BLaER1 treated with 17β-estradiol and CSF1 and Interleukin-3, amounts not matched to agents 10 nM and 100 nM (cell line): ENCODE results near the gene KCNJ6.
"Not testable (repeated sequence)": the region's sequence is repeated elsewhere in the genome, so short reads cannot be mapped to it uniquely, and the experiment has no call there.

Experiments used
- H3K27ac ChIP-seq, 11 experiments: shearing (Covaris generic); formaldehyde crosslinking; 2 replicates each; pipeline ENCODE4 v1.8.1; 2022
- H3K27me3 ChIP-seq, 11 experiments: shearing (Covaris generic); formaldehyde crosslinking; 2 replicates each; pipeline ENCODE4 v1.8.1; 2022
- H3K36me3 ChIP-seq, 11 experiments: shearing (Covaris generic); formaldehyde crosslinking; 2 replicates each; pipeline ENCODE4 v1.8.1; 2022
- H3K4me1 ChIP-seq, 10 experiments: shearing (Covaris generic); formaldehyde crosslinking; 2 replicates each; pipeline ENCODE4 v1.8.1; 2022
- H3K4me2 ChIP-seq, 11 experiments: shearing (Covaris generic); formaldehyde crosslinking; 2 replicates each; pipeline ENCODE4 v1.8.1; 2022
- H3K4me3 ChIP-seq, 10 experiments: shearing (Covaris generic); formaldehyde crosslinking; 2 replicates each; pipeline ENCODE4 v1.8.1; 2022
- H3K9ac ChIP-seq, 11 experiments: shearing (Covaris generic); formaldehyde crosslinking; 2 replicates each; pipeline ENCODE4 v1.8.1; 2022
- H3K9me3 ChIP-seq, 11 experiments: shearing (Covaris generic); formaldehyde crosslinking; replicated peaks in 1 of 11; 2 replicates each; pipeline ENCODE4 v1.8.1; 2022
- H4K20me1 ChIP-seq, 11 experiments: shearing (Covaris generic); formaldehyde crosslinking; 2 replicates each; pipeline ENCODE4 v1.8.1; 2022
- Cebpa-rat ChIP-seq, 11 experiments: shearing (Covaris generic); IDR thresholded peaks; 2 replicates each; pipeline ENCODE4 v1.8.1; 2022

The KCNJ6 gene

GRCh38 chr21:37766129-37766528, 150.1 kb downstream of the KCNJ6 start:
- Histone ChIP-seq H3K9me3 (peaks cover 5 to 15% (median 14%) of the 10 kb centered on the region in 11 experiments; a peak in 21 of 22 replicates), H3K4me3 (no peak overlapping the region), H3K4me2 (no peak overlapping the region), H3K27ac (no peak overlapping the region), H3K9ac (no peak overlapping the region), H3K36me3 (no peaks in the 10 kb centered on the region), H4K20me1 (no peaks in the 10 kb centered on the region), H3K4me1 (no peaks in the 10 kb centered on the region), H3K27me3 (no peaks in the 10 kb centered on the region)
- no peak for TF ChIP-seq Cebpa-rat (IDR thresholded peaks at IDR 0.05)

- no peak for TF ChIP-seq Cebpa-rat (IDR thresholded peaks at IDR 0.05)
Measured at GRCh38 chr21:37765221-37765900, 150.9 kb downstream of the KCNJ6 start.

GRCh38 chr21:37764691-37765090, 151.6 kb downstream of the KCNJ6 start:
- no peaks in the 10 kb centered on the region for H3K4me1 ChIP-seq
- no peak overlapping the region for H3K4me2 ChIP-seq
- H3K27ac ChIP-seq = no peak overlapping the region
- H4K20me1 ChIP-seq = no peaks in the 10 kb centered on the region
- peaks cover 5 to 15% (median 14%) of the 10 kb centered on the region in 11 experiments; a peak in 21 of 22 replicates for H3K9me3 ChIP-seq
- no peak for TF ChIP-seq Cebpa-rat (IDR thresholded peaks at IDR 0.05)
- H3K36me3 ChIP-seq = no peaks in the 10 kb centered on the region
- H3K9ac ChIP-seq = no peak overlapping the region
- no peak overlapping the region for H3K4me3 ChIP-seq
- no peaks in the 10 kb centered on the region for H3K27me3 ChIP-seq

More at GRCh38 chr21:37765221-37765900, 150.9 kb downstream of the KCNJ6 start:
- no peaks in the 10 kb centered on the region for H3K36me3 ChIP-seq
- no peak overlapping the region for H3K27ac ChIP-seq
- H3K27me3 ChIP-seq = no peaks in the 10 kb centered on the region
- no peaks in the 10 kb centered on the region for H4K20me1 ChIP-seq
- no peak overlapping the region for H3K9ac ChIP-seq
- H3K9me3 ChIP-seq = peaks cover 5 to 15% (median 14%) of the 10 kb centered on the region in 11 experiments; a peak in 21 of 22 replicates
- H3K4me3 ChIP-seq = no peak overlapping the region
- H3K4me1 ChIP-seq = no peaks in the 10 kb centered on the region
- no peak overlapping the region for H3K4me2 ChIP-seq

- H3K4me2 ChIP-seq = no peak overlapping the region
- no peak for TF ChIP-seq Cebpa-rat (IDR thresholded peaks at IDR 0.05)
- no peaks in the 10 kb centered on the region for H4K20me1 ChIP-seq
- peaks cover 5 to 15% (median 14%) of the 10 kb centered on the region in 11 experiments; a peak in 21 of 22 replicates for H3K9me3 ChIP-seq
- no peaks in the 10 kb centered on the region for H3K27me3 ChIP-seq
- no peak overlapping the region for H3K9ac ChIP-seq
- H3K4me3 ChIP-seq = no peak overlapping the region
- H3K4me1 ChIP-seq = no peaks in the 10 kb centered on the region; a peak in 1 of 20 replicates
- no peaks in the 10 kb centered on the region for H3K36me3 ChIP-seq
- no peak overlapping the region; a peak in 1 of 22 replicates for H3K27ac ChIP-seq
Measured at GRCh38 chr21:37763298-37763697, 153.0 kb downstream of the KCNJ6 start.

GRCh38 chr21:37762606-37763005, 153.7 kb downstream of the KCNJ6 start:
- Histone ChIP-seq H3K4me3 (no peak overlapping the region), H3K9me3 (peaks cover 5 to 15% (median 14%) of the 10 kb centered on the region in 11 experiments; a peak in 21 of 22 replicates), H3K27ac (no peak overlapping the region), H3K9ac (no peak overlapping the region), H4K20me1 (no peaks in the 10 kb centered on the region), H3K36me3 (no peaks in the 10 kb centered on the region), H3K27me3 (no peaks in the 10 kb centered on the region), H3K4me1 (no peaks in the 10 kb centered on the region; a peak in 1 of 20 replicates), H3K4me2 (no peak overlapping the region)
- no peak for TF ChIP-seq Cebpa-rat (IDR thresholded peaks at IDR 0.05)

- H3K9ac ChIP-seq, H3K9me3 ChIP-seq, H3K4me2 ChIP-seq, H3K27me3 ChIP-seq, H3K36me3 ChIP-seq, H3K4me1 ChIP-seq, H4K20me1 ChIP-seq, H3K4me3 ChIP-seq, H3K27ac ChIP-seq: not testable (repeated sequence)
Measured at GRCh38 chr21:37761406-37761805, 154.9 kb downstream of the KCNJ6 start.

GRCh38 chr21:37759777-37760176, 156.5 kb downstream of the KCNJ6 start:
- Histone ChIP-seq H3K4me3 (no peak overlapping the region), H3K4me1 (peaks cover 0 to 5% (median under 1%) of the 10 kb centered on the region in 10 experiments; a peak in 4 of 20 replicates), H3K36me3 (no peaks in the 10 kb centered on the region), H4K20me1 (no peaks in the 10 kb centered on the region), H3K4me2 (no peak overlapping the region), H3K27me3 (no peaks in the 10 kb centered on the region), H3K9me3 (no peaks in the 10 kb centered on the region), H3K9ac (no peak overlapping the region), H3K27ac (no peak overlapping the region)
- no peak for TF ChIP-seq Cebpa-rat (IDR thresholded peaks at IDR 0.05)

GRCh38 chr21:37758982-37759381, 157.3 kb downstream of the KCNJ6 start:
- no peak overlapping the region for H3K9ac ChIP-seq
- H3K4me1 ChIP-seq = peaks cover 0 to 11% (median 2%) of the 10 kb centered on the region in 10 experiments; a peak in 5 of 20 replicates
- no peaks in the 10 kb centered on the region for H3K27me3 ChIP-seq
- no peak overlapping the region for H3K27ac ChIP-seq
- H3K4me2 ChIP-seq = no peak overlapping the region
- H3K4me3 ChIP-seq = no peak overlapping the region
- no peak for TF ChIP-seq Cebpa-rat (IDR thresholded peaks at IDR 0.05)
- H4K20me1 ChIP-seq = no peaks in the 10 kb centered on the region
- no peaks in the 10 kb centered on the region for H3K9me3 ChIP-seq
- H3K36me3 ChIP-seq = no peaks in the 10 kb centered on the region

GRCh38 chr21:37757606-37758376, 158.5 kb downstream of the KCNJ6 start:
- Histone ChIP-seq H3K9ac (no peak overlapping the region), H3K4me2 (no peak overlapping the region), H3K27ac (no peak overlapping the region), H3K27me3 (no peaks in the 10 kb centered on the region), H3K4me1 (peaks cover 0 to 11% (median 2%) of the 10 kb centered on the region in 10 experiments; a peak in 5 of 20 replicates), H3K9me3 (no peaks in the 10 kb centered on the region), H4K20me1 (no peaks in the 10 kb centered on the region), H3K36me3 (no peaks in the 10 kb centered on the region), H3K4me3 (no peak overlapping the region)
- TF ChIP-seq Cebpa-rat (IDR thresholded peaks at IDR 0.05) = no peak
